Mesendoderm (in vitro differentiated cells): Measurements from ENCODE around the gene BICD1.

Experiments used
- DNase-seq: peaks from one replicate; pipeline ENCODE4 v3.0.0; 2013
- H2AK5ac ChIP-seq: 2 replicates; pipeline ENCODE4 v1.6.1; 2013; ENCODE audit warnings: low read length, inconsistent platforms
- H2BK120ac ChIP-seq: 2 replicates; pipeline ENCODE4 v1.6.1; 2013; ENCODE audit warnings: low read depth, mild to moderate bottlenecking, low read length, moderate library complexity, mixed read lengths
- H2BK15ac ChIP-seq: replicated peaks from 2 replicates; pipeline ENCODE4 v1.6.1; 2013; ENCODE audit warnings: low read depth, mild to moderate bottlenecking, moderate library complexity
- H2BK5ac ChIP-seq: 2 replicates; pipeline ENCODE4 v1.6.1; 2013; ENCODE audit warnings: low read length, inconsistent platforms
- H3K18ac ChIP-seq: 2 replicates; pipeline ENCODE4 v1.6.1; 2013; ENCODE audit warnings: mild to moderate bottlenecking, low read length, mixed read lengths
- H3K23ac ChIP-seq: one replicate; pipeline ENCODE4 v1.6.1; 2013; ENCODE audit warnings: low read length
- H3K27ac ChIP-seq: 2 replicates; pipeline ENCODE4 v1.5.1; 2013; ENCODE audit warnings: low read depth, mild to moderate bottlenecking, inconsistent platforms, low read length, moderate library complexity
- H3K27me3 ChIP-seq: 2 replicates; pipeline ENCODE4 v1.6.1; 2013; ENCODE audit warnings: low read length, control low read depth, mild to moderate bottlenecking, inconsistent platforms; ENCODE audit not compliant: insufficient read depth, poor library complexity
- H3K36me3 ChIP-seq: 2 replicates; pipeline ENCODE4 v1.6.1; 2013; ENCODE audit warnings: low read length, inconsistent platforms; ENCODE audit not compliant: control insufficient read depth, insufficient read depth
- H3K4ac ChIP-seq: one replicate; pipeline ENCODE4 v1.6.1; 2013; ENCODE audit warnings: low read depth, mild to moderate bottlenecking, low read length, moderate library complexity
- H3K4me1 ChIP-seq: 2 replicates; pipeline ENCODE4 v1.6.1; 2013; ENCODE audit warnings: low read depth, low read length, inconsistent platforms; ENCODE audit not compliant: control insufficient read depth
- H3K4me2 ChIP-seq: 2 replicates; pipeline ENCODE4 v1.6.1; 2013; ENCODE audit warnings: low read length
- H3K4me3 ChIP-seq: 2 replicates; pipeline ENCODE4 v1.5.1; 2013; ENCODE audit warnings: mild to moderate bottlenecking, low read length
- H3K56ac ChIP-seq: one replicate; pipeline ENCODE4 v1.6.1; 2013; ENCODE audit warnings: low read length
- H3K79me1 ChIP-seq: 2 replicates; pipeline ENCODE4 v1.6.1; 2013; ENCODE audit warnings: low read length, inconsistent platforms
- H3K79me2 ChIP-seq: 2 replicates; pipeline ENCODE4 v1.6.1; 2013; ENCODE audit warnings: mild to moderate bottlenecking, low read length; ENCODE audit not compliant: control insufficient read depth, insufficient read depth
- H3K9ac ChIP-seq: 2 replicates; pipeline ENCODE4 v1.6.1; 2013; ENCODE audit warnings: low read length, inconsistent platforms
- H4K5ac ChIP-seq: one replicate; pipeline ENCODE4 v1.6.1; 2013; ENCODE audit warnings: low read length
- H4K8ac ChIP-seq: one replicate; pipeline ENCODE4 v1.6.1; 2013; ENCODE audit warnings: low read depth, mild to moderate bottlenecking, control low read depth, low read length, moderate library complexity
- WGBS: extraction: QIAGEN DNeasy Blood & Tissue Kit; methylation state at CpG from one replicate; pipeline ENCODE4 v1.1.7; 2013; ENCODE audit warnings: low lambda C conversion rate, missing lambda C conversion rate; ENCODE audit not compliant: insufficient coverage; ENCODE audit errors: extremely low coverage; 5-methylcytosine and 5-hydroxymethylcytosine counted together

Gene BICD1

DNA sequence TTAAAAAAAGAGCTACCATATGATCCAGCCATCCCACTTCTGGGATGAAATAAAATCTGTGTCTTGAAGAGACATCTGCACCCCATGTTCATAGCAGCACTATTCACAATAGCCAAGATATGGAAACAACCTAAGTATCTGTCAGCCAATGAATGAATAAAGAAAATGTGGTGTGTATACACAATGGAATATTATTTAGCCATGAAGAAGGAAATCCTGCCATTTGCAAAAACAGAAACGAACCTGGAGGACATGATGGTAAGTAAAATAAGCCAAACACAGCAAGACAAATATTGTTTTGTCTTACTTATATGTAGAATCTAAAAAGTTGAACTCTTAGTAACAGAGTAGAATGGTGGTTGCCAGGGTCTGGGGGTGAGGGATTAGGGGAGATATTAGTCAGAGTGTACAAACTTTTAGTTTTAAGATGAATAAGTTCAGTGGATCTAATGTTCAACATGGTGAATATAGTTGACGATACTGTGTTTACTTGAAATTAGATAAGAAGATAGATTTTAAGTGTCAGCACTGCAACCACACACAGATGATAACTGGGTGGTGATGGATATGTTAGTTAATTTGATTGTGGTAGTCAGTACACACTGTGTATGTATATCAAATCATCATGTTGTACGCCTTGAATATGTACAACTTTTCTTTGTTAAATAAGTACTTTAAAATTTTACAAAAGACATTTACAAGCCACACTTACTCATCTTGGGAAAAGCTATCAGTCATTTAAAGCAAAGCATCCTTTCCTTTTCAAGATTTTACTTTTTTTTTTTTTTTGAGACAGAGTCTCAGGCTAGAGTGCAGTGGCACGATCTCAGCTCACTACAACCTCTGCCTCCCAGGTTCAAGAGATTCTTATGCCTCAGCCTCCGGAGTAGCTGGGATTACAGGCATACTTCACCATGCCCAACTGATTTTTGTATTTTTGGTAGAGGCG is 89.9 kb downstream of the BICD1 start:
- Histone ChIP-seq H3K18ac (no peak overlapping the region), H3K4ac (no peak overlapping the region), H3K79me2 (no peaks in the 10 kb centered on the region), H3K4me1 (no peaks in the 10 kb centered on the region), H3K27me3 (no peaks in the 10 kb centered on the region), H4K8ac (no peak overlapping the region), H2AK5ac (no peak overlapping the region), H3K36me3 (no peaks in the 10 kb centered on the region), H3K23ac (no peak overlapping the region), H3K79me1 (peaks cover 4% of the 10 kb centered on the region), H3K4me2 (no peak overlapping the region), H3K9ac (no peak overlapping the region), H2BK120ac (no peak overlapping the region), H3K4me3 (no peak overlapping the region), H3K56ac (no peak overlapping the region), H3K27ac (no peak overlapping the region), H2BK15ac (no peak overlapping the region), H2BK5ac (no peak overlapping the region), H4K5ac (no peak overlapping the region)
- no peak for DNase-seq
- WGBS = no CpG with 5 or more reads among the region's 6 CpGs

DNA sequence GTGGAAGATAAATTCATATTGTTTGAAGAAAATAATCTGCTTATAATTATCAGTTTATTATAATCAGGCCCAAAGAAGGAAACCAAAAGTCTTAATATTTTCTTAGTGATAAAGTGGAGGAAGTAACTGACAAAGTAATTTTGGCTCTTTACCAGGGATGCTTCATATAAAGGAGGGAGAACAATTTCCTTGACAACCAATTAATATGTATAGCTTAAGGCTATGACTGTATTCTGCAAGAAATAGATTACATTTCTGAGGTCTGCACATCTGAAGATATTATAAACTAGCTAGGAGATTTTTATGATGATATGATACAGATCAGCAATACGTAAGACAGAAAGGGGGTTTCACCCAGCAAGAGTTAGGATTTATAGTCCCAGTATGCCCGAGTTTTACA is 90.8 kb downstream of the BICD1 start:
- H3K4me1 ChIP-seq = no peaks in the 10 kb centered on the region
- no peak overlapping the region for H3K4me3 ChIP-seq
- H3K27ac ChIP-seq = no peak overlapping the region
- no peak overlapping the region for H3K4me2 ChIP-seq
- DNase-seq = no peak
- peaks cover 5% of the 10 kb centered on the region for H3K79me1 ChIP-seq
- H4K8ac ChIP-seq = no peak overlapping the region
- no peak overlapping the region for H3K9ac ChIP-seq
- H2AK5ac ChIP-seq = no peak overlapping the region
- no peaks in the 10 kb centered on the region for H3K79me2 ChIP-seq
- H3K23ac ChIP-seq = no peak overlapping the region
- H2BK15ac ChIP-seq = no peak overlapping the region
- no peak overlapping the region for H2BK120ac ChIP-seq
- WGBS = no CpG with 5 or more reads among the region's 2 CpGs
- no peak overlapping the region for H2BK5ac ChIP-seq
- H3K36me3 ChIP-seq = no peaks in the 10 kb centered on the region
- no peak overlapping the region for H3K4ac ChIP-seq
- no peak overlapping the region for H3K56ac ChIP-seq
- no peak overlapping the region for H4K5ac ChIP-seq
- no peaks in the 10 kb centered on the region for H3K27me3 ChIP-seq
- H3K18ac ChIP-seq = no peak overlapping the region

DNA sequence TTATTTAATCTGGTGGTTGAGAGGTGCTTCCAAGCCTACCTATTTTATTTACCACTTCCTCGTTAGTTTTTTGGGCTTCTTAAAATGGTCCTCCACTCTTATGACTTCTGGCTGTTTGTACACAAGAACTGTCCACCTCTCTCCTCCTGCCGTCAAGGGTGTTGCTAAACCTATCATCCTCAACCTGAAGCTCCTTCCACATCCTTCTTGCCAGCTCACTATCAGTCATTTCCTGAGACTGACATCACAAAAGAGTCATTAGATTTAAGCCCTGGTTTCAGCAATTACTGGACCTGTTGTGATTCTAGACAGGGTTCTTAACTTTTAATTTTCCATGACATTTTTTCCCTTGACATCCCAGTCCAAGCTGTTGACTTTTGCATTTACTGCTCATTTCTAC is 91.9 kb downstream of the BICD1 start:
- no CpG with 5 or more reads among the region's 2 CpGs for WGBS
- H3K56ac ChIP-seq = no peak overlapping the region
- H3K18ac ChIP-seq = no peak overlapping the region
- no peaks in the 10 kb centered on the region for H3K36me3 ChIP-seq
- no peak overlapping the region for H2BK15ac ChIP-seq
- no peaks in the 10 kb centered on the region for H3K79me2 ChIP-seq
- H4K8ac ChIP-seq = no peak overlapping the region
- H2AK5ac ChIP-seq = no peak overlapping the region
- no peak overlapping the region for H3K23ac ChIP-seq
- no peak overlapping the region for H4K5ac ChIP-seq
- no peak overlapping the region for H3K9ac ChIP-seq
- no peak overlapping the region for H2BK120ac ChIP-seq
- no peak overlapping the region for H2BK5ac ChIP-seq
- H3K27ac ChIP-seq = no peak overlapping the region
- no peaks in the 10 kb centered on the region for H3K27me3 ChIP-seq
- H3K4me2 ChIP-seq = no peak overlapping the region
- H3K4me1 ChIP-seq = no peaks in the 10 kb centered on the region
- no peak for DNase-seq
- H3K79me1 ChIP-seq = peaks cover 4% of the 10 kb centered on the region
- H3K4ac ChIP-seq = no peak overlapping the region
- H3K4me3 ChIP-seq = no peak overlapping the region

DNA sequence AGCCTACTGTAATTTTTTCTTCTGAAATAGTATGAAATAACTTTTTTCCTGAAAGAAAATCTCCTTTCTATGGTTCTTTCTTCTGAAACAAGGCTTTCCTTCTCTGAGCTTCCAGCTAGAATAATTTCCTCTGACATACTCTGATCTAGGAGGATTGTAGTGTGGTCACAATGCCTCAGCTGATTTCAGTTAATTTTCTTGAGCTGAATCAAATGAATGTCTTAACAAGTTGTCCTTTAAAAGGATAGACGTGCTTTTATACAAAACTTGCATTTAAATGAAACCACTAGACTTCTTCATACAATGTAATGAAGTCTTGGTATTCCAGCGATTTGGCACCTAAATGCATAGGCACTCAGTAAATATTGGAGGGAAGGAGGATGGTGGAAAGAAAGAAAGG is 94.4 kb downstream of the BICD1 start:
- H4K8ac ChIP-seq = no peak overlapping the region
- H3K79me1 ChIP-seq = peaks cover 8% of the 10 kb centered on the region
- H2BK120ac ChIP-seq = no peak overlapping the region
- H3K56ac ChIP-seq = no peak overlapping the region
- H3K18ac ChIP-seq = no peak overlapping the region
- H3K4me3 ChIP-seq = no peak overlapping the region
- no peak overlapping the region for H3K27ac ChIP-seq
- no peak overlapping the region for H3K4ac ChIP-seq
- WGBS = no CpG with 5 or more reads among the region's 2 CpGs
- no peaks in the 10 kb centered on the region for H3K79me2 ChIP-seq
- no peaks in the 10 kb centered on the region for H3K4me1 ChIP-seq
- no peak for DNase-seq
- no peak overlapping the region for H2BK5ac ChIP-seq
- H4K5ac ChIP-seq = no peak overlapping the region
- H2BK15ac ChIP-seq = no peak overlapping the region
- H3K4me2 ChIP-seq = no peak overlapping the region
- H3K36me3 ChIP-seq = no peaks in the 10 kb centered on the region
- H2AK5ac ChIP-seq = no peak overlapping the region
- H3K9ac ChIP-seq = no peak overlapping the region
- no peaks in the 10 kb centered on the region for H3K27me3 ChIP-seq
- H3K23ac ChIP-seq = no peak overlapping the region

DNA sequence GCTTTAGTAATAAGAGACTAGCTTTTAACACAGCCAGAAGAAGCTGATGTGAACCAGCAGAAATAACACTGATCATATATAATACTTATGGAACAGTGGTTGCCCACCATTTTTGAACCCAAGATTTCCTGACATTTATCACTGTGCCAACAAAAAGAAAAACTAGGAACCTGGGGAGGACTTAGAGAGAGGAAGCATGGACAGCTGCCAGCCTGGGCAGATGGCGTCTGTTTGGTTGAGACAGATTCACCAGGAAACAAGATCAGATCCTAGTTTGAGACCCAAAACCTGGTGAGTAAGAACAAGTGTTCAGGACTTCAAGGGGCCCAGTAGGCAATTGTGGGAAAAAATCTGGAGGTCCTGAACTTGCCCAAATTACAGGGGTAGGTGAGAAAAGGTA is 95.3 kb downstream of the BICD1 start:
- Histone ChIP-seq H3K4ac (no peak overlapping the region), H2BK120ac (no peak overlapping the region), H2BK5ac (no peak overlapping the region), H3K4me1 (no peaks in the 10 kb centered on the region), H4K5ac (no peak overlapping the region), H3K23ac (no peak overlapping the region), H3K36me3 (no peaks in the 10 kb centered on the region), H3K27ac (no peak overlapping the region), H3K18ac (no peak overlapping the region), H3K79me2 (no peaks in the 10 kb centered on the region), H2AK5ac (no peak overlapping the region), H4K8ac (no peak overlapping the region), H3K79me1 (peaks cover 8% of the 10 kb centered on the region), H3K4me3 (no peak overlapping the region), H3K27me3 (no peaks in the 10 kb centered on the region), H3K56ac (no peak overlapping the region), H2BK15ac (no peak overlapping the region), H3K4me2 (no peak overlapping the region), H3K9ac (no peak overlapping the region)
- no peak for DNase-seq
- WGBS = no CpG with 5 or more reads among the region's 1 CpG

DNA sequence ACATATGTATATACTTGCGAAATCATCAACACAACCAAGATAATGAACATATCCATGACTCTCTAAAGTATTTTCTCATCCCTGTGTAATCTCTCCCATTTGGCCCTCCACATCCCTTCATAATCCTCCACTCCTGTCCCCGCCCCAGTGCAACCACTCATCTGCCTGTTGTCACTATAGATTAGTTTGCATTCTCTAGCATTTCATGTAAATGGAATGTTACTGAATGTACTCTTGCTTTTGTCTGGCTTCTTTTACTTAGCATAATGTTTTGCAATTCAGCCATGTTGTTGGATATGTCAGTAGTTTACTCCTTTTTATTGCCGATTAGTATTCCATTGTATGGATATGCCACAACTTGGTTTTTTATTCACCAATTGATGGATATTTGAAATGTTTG is 99.1 kb downstream of the BICD1 start:
- H3K23ac ChIP-seq = no peak overlapping the region
- no peak overlapping the region for H2BK15ac ChIP-seq
- no peak overlapping the region for H3K27ac ChIP-seq
- H3K79me2 ChIP-seq = no peaks in the 10 kb centered on the region
- no peak overlapping the region for H3K4ac ChIP-seq
- no peak overlapping the region for H2BK120ac ChIP-seq
- H3K18ac ChIP-seq = no peak overlapping the region
- H3K27me3 ChIP-seq = no peaks in the 10 kb centered on the region
- no peak overlapping the region for H2BK5ac ChIP-seq
- no peak overlapping the region for H2AK5ac ChIP-seq
- H3K9ac ChIP-seq = no peak overlapping the region
- WGBS = no CpG with 5 or more reads among the region's 3 CpGs
- H3K4me3 ChIP-seq = no peak overlapping the region
- H3K4me2 ChIP-seq = no peak overlapping the region
- no peaks in the 10 kb centered on the region for H3K36me3 ChIP-seq
- H3K56ac ChIP-seq = no peak overlapping the region
- peaks cover 6% of the 10 kb centered on the region for H3K79me1 ChIP-seq
- H3K4me1 ChIP-seq = no peaks in the 10 kb centered on the region
- no peak for DNase-seq
- H4K5ac ChIP-seq = no peak overlapping the region
- no peak overlapping the region for H4K8ac ChIP-seq
